Measurements from ENCODE around the gene DPP3. TPM values are rescaled to one million over a fixed set of nuclear protein-coding genes. Genes with fewer than 3 reads are reported as not detected.

Gene DPP3
- total RNA-seq, 1 experiment from 2014 or later = 76.2 TPM

DNA sequence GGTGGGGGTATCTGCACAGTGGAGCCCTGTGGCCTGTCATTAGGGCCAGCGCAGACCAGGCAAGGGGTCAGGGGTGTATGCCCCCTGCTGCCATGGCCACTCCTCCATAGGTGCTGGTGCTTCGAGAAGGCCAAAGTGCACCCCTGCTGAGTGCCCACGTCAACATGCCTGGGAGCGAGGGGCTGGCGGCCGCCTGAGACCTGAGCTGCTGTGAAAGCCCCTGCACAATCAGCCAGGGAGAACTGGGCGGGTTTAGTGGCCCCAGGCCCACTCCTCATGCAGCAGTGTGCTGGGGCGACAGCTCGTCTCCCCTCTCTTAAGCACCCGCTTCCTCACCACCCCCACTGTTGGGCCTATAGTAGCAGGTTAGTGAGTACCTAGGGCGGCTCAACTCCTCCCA is 51.6 kb downstream of the DPP3 start:
- H3K9me3 ChIP-seq (ENCODE audit: insufficient read depth, low read depth) = no peaks in the 10 kb centered on the region
- no peaks in the 10 kb centered on the region for H4K20me1 ChIP-seq (ENCODE audit: insufficient read depth)
- CTCF ChIA-PET = no interaction called here
- no peak overlapping the region for H3K27ac ChIP-seq
- H3K79me2 ChIP-seq (ENCODE audit: low read depth) = no peaks in the 10 kb centered on the region
- H3K4me2 ChIP-seq = no peak overlapping the region
- H3K4me1 ChIP-seq (replicated peaks; ENCODE audit: insufficient read depth) = no peaks in the 10 kb centered on the region
- H3K27me3 ChIP-seq (ENCODE audit: insufficient read depth, low read depth) = no peaks in the 10 kb centered on the region
- H3K9me2 ChIP-seq (ENCODE audit: insufficient read depth) = no peaks in the 10 kb centered on the region
- TF ChIP-seq EZH2 (IDR thresholded peaks at IDR 0.05; ENCODE audit: low read depth) = no peak
- TF ChIP-seq, protein P1, sequence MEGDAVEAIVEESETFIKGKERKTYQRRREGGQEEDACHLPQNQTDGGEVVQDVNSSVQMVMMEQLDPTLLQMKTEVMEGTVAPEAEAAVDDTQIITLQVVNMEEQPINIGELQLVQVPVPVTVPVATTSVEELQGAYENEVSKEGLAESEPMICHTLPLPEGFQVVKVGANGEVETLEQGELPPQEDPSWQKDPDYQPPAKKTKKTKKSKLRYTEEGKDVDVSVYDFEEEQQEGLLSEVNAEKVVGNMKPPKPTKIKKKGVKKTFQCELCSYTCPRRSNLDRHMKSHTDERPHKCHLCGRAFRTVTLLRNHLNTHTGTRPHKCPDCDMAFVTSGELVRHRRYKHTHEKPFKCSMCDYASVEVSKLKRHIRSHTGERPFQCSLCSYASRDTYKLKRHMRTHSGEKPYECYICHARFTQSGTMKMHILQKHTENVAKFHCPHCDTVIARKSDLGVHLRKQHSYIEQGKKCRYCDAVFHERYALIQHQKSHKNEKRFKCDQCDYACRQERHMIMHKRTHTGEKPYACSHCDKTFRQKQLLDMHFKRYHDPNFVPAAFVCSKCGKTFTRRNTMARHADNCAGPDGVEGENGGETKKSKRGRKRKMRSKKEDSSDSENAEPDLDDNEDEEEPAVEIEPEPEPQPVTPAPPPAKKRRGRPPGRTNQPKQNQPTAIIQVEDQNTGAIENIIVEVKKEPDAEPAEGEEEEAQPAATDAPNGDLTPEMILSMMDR (conservative IDR thresholded peaks at IDR 0.05) = no peak
- H2AFZ ChIP-seq = no peak overlapping the region
- peaks cover 16% of the 10 kb centered on the region; the same call in 1 of the 2 replicates for H3F3A ChIP-seq (ENCODE audit: insufficient read depth, low read depth)
- no TSS peak for BruUV-seq (replicated peaks)
- DNase-seq = no peak
- no peak overlapping the region for H3K4me3 ChIP-seq
- H3K36me3 ChIP-seq (ENCODE audit: low read depth) = no peaks in the 10 kb centered on the region; the same call in 1 of the 2 replicates
- intact Hi-C loops (cut with micrococcal nuclease; ENCODE audit: unreplicated experiment) = no loop called here
- POLR2A ChIA-PET (ENCODE audit: unreplicated experiment) = no interaction called here

DNA sequence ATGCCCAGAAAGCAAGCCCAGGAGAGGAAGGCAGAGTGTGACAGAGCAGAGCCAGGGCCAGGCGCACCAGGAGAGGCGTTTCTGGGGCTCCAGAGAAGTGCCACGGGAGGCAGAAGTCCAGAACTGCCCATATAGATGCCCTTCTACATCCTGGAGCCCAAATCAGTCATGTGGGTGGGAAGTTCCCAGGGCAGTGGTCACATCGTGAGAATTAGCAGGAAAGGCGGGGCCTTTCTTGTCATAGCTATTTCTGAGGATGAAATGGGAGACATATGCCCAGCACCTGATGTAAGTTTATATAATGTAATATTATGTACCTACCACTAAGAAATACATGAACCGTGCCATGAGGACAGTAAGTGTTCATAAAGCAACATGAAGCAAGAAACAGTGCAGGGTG is 52.5 kb downstream of the DPP3 start:
- H3K9me3 ChIP-seq (ENCODE audit: insufficient read depth, low read depth) = no peaks in the 10 kb centered on the region
- H3K9me2 ChIP-seq (ENCODE audit: insufficient read depth) = no peaks in the 10 kb centered on the region
- no peak overlapping the region for H2AFZ ChIP-seq
- H3F3A ChIP-seq (ENCODE audit: insufficient read depth, low read depth) = peaks cover 16% of the 10 kb centered on the region; the same call in 1 of the 2 replicates
- no peak for DNase-seq
- BruUV-seq (replicated peaks) = no TSS peak
- no peak overlapping the region for H3K4me3 ChIP-seq
- no peaks in the 10 kb centered on the region for H3K4me1 ChIP-seq (replicated peaks; ENCODE audit: insufficient read depth)
- no peaks in the 10 kb centered on the region for H4K20me1 ChIP-seq (ENCODE audit: insufficient read depth)
- no peaks in the 10 kb centered on the region; the same call in 1 of the 2 replicates for H3K36me3 ChIP-seq (ENCODE audit: low read depth)
- ChIA-PET CTCF (no interaction called here), POLR2A (ENCODE audit: unreplicated experiment) (no interaction called here)
- no peak for TF ChIP-seq EZH2 (IDR thresholded peaks at IDR 0.05; ENCODE audit: low read depth)
- TF ChIP-seq, protein P1 (conservative IDR thresholded peaks at IDR 0.05) = no peak
- no peaks in the 10 kb centered on the region for H3K79me2 ChIP-seq (ENCODE audit: low read depth)
- H3K27me3 ChIP-seq (ENCODE audit: insufficient read depth, low read depth) = no peaks in the 10 kb centered on the region
- H3K4me2 ChIP-seq = no peak overlapping the region
- H3K27ac ChIP-seq = no peak overlapping the region
- intact Hi-C loops (cut with micrococcal nuclease; ENCODE audit: unreplicated experiment) = no loop called here

- no TSS peak for BruUV-seq (replicated peaks)
- Histone ChIP-seq H3K36me3 (ENCODE audit: low read depth) (no peaks in the 10 kb centered on the region; the same call in 1 of the 2 replicates), H3K27me3 (ENCODE audit: insufficient read depth, low read depth) (no peaks in the 10 kb centered on the region), H3K4me1 (replicated peaks; ENCODE audit: insufficient read depth) (no peaks in the 10 kb centered on the region), H3F3A (ENCODE audit: insufficient read depth, low read depth) (peaks cover 6% of the 10 kb centered on the region; the same call in 1 of the 2 replicates), H4K20me1 (ENCODE audit: insufficient read depth) (no peaks in the 10 kb centered on the region), H3K9me3 (ENCODE audit: insufficient read depth, low read depth) (no peaks in the 10 kb centered on the region), H3K79me2 (ENCODE audit: low read depth) (no peaks in the 10 kb centered on the region), H3K4me3 (no peak overlapping the region), H3K4me2 (no peak overlapping the region), H3K9me2 (ENCODE audit: insufficient read depth) (no peaks in the 10 kb centered on the region), H3K27ac (no peak overlapping the region), H2AFZ (no peak overlapping the region)
- no peak for DNase-seq
- ChIA-PET CTCF (no interaction called here), POLR2A (ENCODE audit: unreplicated experiment) (no interaction called here)
- intact Hi-C loops (cut with micrococcal nuclease; ENCODE audit: unreplicated experiment) = no loop called here
- TF ChIP-seq, protein P1 (conservative IDR thresholded peaks at IDR 0.05) = no peak
- TF ChIP-seq EZH2 (IDR thresholded peaks at IDR 0.05; ENCODE audit: low read depth) = no peak
Observed at GRCh38 chr11:66539170-66539869, 59.1 kb downstream of the DPP3 start.

Measured in PC-9 (cell line).